Fibroblast of peridontal ligament (primary cell): ENCODE results near the gene THOC6.
"Not testable (repeated sequence)": the region's sequence is repeated elsewhere in the genome, so short reads cannot be mapped to it uniquely, and the experiment has no call there.

Experiments used
- DNase-seq: peaks from one replicate; pipeline ENCODE4 v3.0.0-alpha.2; 2010; ENCODE audit errors: extremely low read depth

THOC6 gene

GRCh38 chr16:3072148-3072547 is 48.3 kb downstream of the THOC6 start:
- DNase-seq, result not testable (repeated sequence)

- not testable (repeated sequence) for DNase-seq
Measured at GRCh38 chr16:3072576-3073263, 48.9 kb downstream of the THOC6 start.

- no peak for DNase-seq
Measured at GRCh38 chr16:3073448-3073847, 49.6 kb downstream of the THOC6 start.

DNA sequence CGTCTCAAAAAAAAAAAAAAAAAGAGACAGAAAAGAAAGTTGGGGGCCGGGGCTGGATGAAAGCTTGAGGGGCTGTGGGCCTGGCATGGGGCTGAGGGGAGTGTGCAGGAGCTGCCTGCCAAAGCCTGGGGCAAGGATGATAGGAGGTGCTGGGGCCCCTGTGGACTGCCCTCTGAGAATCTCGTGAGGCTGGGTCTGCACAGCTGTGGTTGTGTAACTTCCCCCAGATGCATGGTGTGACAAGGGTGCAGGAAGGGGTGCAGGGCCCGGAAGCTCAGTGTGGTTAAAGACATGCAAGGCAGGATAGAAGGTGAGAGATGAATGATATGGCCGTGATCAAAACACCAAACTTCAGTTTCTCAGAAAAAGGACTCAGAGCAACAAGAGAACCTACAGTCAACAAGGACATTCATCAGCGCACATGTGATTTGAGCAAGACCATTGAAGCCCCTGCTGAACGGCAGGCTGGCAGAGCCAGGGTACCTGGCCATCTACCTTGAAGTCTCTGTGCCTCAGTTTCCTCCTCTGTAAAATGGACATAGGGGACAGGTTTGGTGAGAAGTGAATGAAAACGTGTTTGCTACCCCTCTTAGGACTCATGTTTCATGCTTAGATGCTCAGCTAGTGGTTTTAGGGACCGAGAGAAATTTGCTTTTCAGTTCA is 51.2 kb downstream of the THOC6 start:
- DNase-seq, result no peak

DNA sequence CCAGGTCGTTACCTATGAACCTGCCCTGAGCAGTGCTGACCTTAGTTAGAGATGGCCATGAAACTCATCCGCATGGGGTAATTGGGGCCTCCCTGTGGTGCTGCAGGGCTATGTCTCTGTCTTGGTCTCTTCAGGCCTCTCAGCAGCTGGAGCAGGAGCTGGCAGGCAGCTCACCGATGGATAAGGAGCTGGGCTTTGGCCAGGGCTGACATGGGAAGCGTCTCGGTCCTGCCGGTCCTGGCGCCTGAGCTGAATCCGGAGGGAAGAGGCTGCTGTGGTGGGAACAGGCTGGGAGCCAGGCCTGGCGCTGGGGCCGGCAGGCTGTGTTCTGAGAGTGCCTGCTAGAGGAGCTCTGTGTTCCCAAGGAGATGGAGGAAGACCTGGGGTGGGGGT is 51.7 kb downstream of the THOC6 start:
- DNase-seq, result no peak

DNA sequence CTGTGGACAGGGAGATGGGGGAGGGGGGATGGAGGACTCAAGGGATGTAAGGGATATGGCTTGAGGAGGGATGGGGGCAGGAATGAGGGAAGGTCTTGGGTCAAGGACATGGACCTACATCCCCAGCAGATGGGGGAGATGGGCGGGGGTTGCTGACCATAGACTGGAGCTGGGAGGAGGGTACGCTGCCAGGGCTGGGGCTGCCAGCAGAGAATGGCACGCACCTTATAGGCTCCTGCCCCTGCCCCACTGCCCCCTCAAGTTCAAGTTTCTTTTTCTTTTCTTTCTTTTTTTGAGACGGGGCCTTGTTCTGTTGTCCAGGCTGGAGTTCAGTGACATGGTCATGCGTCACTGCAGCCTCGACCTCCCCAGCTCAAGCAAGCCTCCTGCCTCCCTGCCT is 52.1 kb downstream of the THOC6 start:
- DNase-seq, result not testable (repeated sequence)

DNA sequence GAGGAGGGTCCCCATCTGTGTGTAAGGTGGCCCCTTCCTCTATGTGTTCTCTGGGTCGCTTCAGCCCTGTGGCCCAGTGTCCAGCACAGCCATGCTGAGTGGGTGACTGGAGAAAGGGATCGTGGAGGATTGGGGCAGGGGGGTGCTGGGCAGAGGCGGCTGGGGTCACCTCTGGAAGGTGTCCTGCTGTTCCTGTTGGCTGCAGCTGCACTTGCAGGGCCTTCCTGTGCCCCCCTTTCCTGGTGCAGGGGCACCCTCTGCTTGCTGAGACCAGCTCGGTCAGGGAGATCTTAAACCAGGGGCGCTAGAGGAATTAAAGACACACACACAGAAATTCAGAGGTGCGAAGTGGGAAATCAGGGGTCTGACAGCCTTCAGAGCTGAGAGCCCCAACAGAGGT is 52.7 kb downstream of the THOC6 start:
- no peak for DNase-seq
